Activated CD8-positive, alpha-beta T cell treated with anti-CD3 and anti-CD28 coated beads for 36 hours (primary cell): Measurements from ENCODE around the gene TMEM62. TPM values are rescaled to one million over a fixed set of nuclear protein-coding genes. Genes with fewer than 3 reads are reported as not detected.

Experiments used
- ATAC-seq: fragments of 200-7000 bp; cut with Tn5 transposase; one replicate; pipeline ENCODE4 v1.10.0; 2021; ENCODE audit warnings: mild to moderate bottlenecking, moderate library complexity
- CTCF ChIA-PET: fragments of 350-600 bp; sonication (Branson Sonifier 250); formaldehyde crosslinking; loops from one replicate; lab custom pipeline; 2021; ENCODE audit warnings: antibody characterized with exemption; lab: Charles Lee
- POLR2A ChIA-PET: fragments of 350-600 bp; sonication (Branson Sonifier 250); formaldehyde crosslinking; loops from one replicate; lab custom pipeline; 2021; ENCODE audit warnings: antibody characterized with exemption; lab: Charles Lee
- DNase-seq: peaks from one replicate; pipeline ENCODE4 v3.0.0-alpha.2; 2020
- H3K27ac Mint-ChIP-seq: one replicate; pipeline ENCODE4 v1.8.0; 2021; ENCODE audit warnings: mild to moderate bottlenecking, mixed read lengths
- H3K27me3 Mint-ChIP-seq: one replicate; pipeline ENCODE4 v1.8.0; 2021; ENCODE audit warnings: mixed read lengths
- H3K36me3 Mint-ChIP-seq: one replicate; pipeline ENCODE4 v1.8.0; 2021; ENCODE audit warnings: low read depth, mixed read lengths
- H3K4me1 Mint-ChIP-seq: one replicate; pipeline ENCODE4 v1.8.0; 2021; ENCODE audit warnings: low read depth, mixed read lengths
- H3K4me3 Mint-ChIP-seq: one replicate; pipeline ENCODE4 v1.8.0; 2021; ENCODE audit warnings: mild to moderate bottlenecking, moderate library complexity, mixed read lengths
- H3K9me3 Mint-ChIP-seq: one replicate; pipeline ENCODE4 v1.8.0; 2021; ENCODE audit warnings: mixed read lengths
- CTCF ChIP-seq: fragments of 200-600 bp; IDR thresholded peaks from one replicate; pipeline ENCODE4 v1.8.0; 2022; ENCODE audit warnings: antibody characterized with exemption, mild to moderate bottlenecking
- intact Hi-C: fragments of 100-400 bp; cut with micrococcal nuclease; formaldehyde crosslinking; loops from one replicate; pipeline ENCODE4 v1.10.0; 2022
- total RNA-seq, 2 experiments: library from RNA; stranded (reverse); gene quantifications; one replicate each; pipeline ENCODE4 v1.2.3, GENCODE V29; 2021

The TMEM62 gene
- total RNA-seq, 2 experiments from 2014 or later: 10.5 to 11.6 TPM

- Mint-ChIP-seq H3K4me1 (peaks cover 6% of the 10 kb centered on the region), H3K27ac (no peak overlapping the region), H3K27me3 (peaks cover 6% of the 10 kb centered on the region), H3K36me3 (no peaks in the 10 kb centered on the region), H3K4me3 (no peak overlapping the region), H3K9me3 (no peaks in the 10 kb centered on the region)
- DNase-seq (no peak), ATAC-seq (no peak)
- POLR2A ChIA-PET: interaction anchor here (0.8 kb wide), 1 partner anchor 69 kb away, joined by 3 read pairs; no protein-coding TSS in a partner anchor
- intact Hi-C loops: no loop called here
- CTCF ChIA-PET: interaction anchor here (1.3 to 2.8 kb wide), 3 partner anchors 19 to 79 kb away, joined by 6 to 17 read pairs (median 6); no protein-coding TSS in a partner anchor
- TF ChIP-seq CTCF: no peak
Measured at GRCh38 chr15:43207024-43207423, 73.6 kb downstream of the TMEM62 start.

- POLR2A ChIA-PET: no interaction called here
- Mint-ChIP-seq H3K4me1 (peaks cover 6% of the 10 kb centered on the region), H3K27ac (no peak overlapping the region), H3K4me3 (no peak overlapping the region), H3K36me3 (no peaks in the 10 kb centered on the region), H3K9me3 (no peaks in the 10 kb centered on the region), H3K27me3 (peaks cover 6% of the 10 kb centered on the region)
- ATAC-seq (no peak), DNase-seq (no peak)
- TF ChIP-seq CTCF: no peak
- intact Hi-C loops: no loop called here
- CTCF ChIA-PET: interaction anchor here (1.3 to 2.8 kb wide), 2 partner anchors 17 to 78 kb away, joined by 6 to 17 read pairs; no protein-coding TSS in a partner anchor
Measured at GRCh38 chr15:43208052-43209002, 74.9 kb downstream of the TMEM62 start.

DNA sequence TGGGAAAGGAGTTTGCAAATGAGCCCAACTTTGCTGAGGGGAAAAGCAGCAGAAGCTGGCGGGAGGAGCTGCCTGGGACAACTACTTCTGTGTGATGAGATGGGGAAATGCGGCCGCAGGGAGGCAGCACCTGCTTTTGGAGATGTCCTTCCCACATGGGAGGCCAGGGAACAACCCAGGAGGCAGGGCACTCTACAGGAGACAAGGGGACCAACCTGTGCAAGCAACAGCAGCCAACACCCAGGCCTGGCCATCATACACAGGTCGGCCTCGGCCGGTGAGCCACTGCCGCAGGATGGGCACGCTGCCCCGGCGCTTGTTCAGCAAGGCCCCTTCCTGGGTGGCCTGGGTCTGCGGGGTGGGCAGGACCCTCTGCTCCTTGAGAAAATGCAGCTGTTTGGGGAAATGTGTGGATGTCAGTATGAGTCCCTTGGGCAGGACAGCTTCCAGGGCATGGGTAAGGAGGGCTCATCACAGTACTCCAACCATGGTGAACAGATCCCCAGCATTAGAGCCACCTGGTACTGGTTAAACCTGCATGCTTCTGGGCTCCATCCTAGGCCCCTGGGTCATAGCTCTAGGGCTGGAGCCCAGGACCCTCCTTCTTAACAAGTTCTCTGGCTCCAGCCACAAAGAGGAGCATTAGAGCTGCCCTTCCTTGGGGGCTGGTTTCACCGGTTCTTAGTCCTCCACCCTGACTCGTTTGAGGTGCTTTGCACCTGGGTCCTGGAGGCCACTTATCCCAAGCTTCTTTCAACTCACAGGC, 75.9 kb downstream of the TMEM62 start:
- DNase-seq (peak; percentile 21), ATAC-seq (no peak)
- no peaks in the 10 kb centered on the region for H3K36me3 Mint-ChIP-seq
- H3K9me3 Mint-ChIP-seq: no peaks in the 10 kb centered on the region
- peaks cover 4% of the 10 kb centered on the region for H3K4me1 Mint-ChIP-seq
- ChIA-PET CTCF (interaction anchor here (0.7 to 2.2 kb wide), 2 partner anchors 16 to 76 kb away, joined by 3 to 15 read pairs; no protein-coding TSS in a partner anchor), POLR2A (no interaction called here)
- intact Hi-C loops: no loop called here
- peaks cover 6% of the 10 kb centered on the region for H3K27me3 Mint-ChIP-seq
- H3K27ac Mint-ChIP-seq: no peak overlapping the region
- H3K4me3 Mint-ChIP-seq: no peak overlapping the region
- TF ChIP-seq CTCF: no peak

DNA sequence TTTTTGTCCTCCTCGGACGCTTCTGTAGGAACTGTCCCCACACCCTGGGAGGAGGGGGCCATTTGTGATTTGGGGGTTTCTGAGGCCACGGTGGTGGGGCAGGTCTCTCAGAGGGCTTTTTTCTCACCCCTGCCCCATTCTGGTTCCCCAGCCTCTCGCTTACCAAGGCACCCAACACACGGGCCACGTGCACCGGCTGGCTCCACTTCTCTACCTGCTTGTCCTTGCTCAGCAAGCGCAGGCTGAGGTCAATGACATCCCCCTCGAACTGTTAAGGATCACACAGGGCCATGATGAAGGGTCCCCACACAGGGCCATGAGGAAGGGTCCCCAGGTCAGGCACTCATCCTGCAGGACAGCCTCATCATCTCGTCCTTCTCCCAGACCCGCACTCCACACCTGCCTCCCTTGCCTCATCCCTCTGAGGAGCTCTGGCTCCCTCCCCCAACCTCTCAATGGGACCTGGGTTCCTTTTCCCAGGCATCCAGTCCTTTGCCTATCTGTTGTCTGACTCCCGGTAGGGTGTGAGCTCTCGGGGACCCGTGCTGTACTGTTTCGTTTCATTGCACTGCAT, 76.9 kb downstream of the TMEM62 start:
- ATAC-seq: no peak
- CTCF ChIA-PET: interaction anchor here (0.7 to 2.2 kb wide), 2 partner anchors 15 to 75 kb away, joined by 3 to 15 read pairs; no protein-coding TSS in a partner anchor

More for the DNA sequence above, 76.9 kb downstream of the TMEM62 start:
- POLR2A ChIA-PET: no interaction called here
- no peak overlapping the region for H3K27ac Mint-ChIP-seq
- H3K9me3 Mint-ChIP-seq: no peaks in the 10 kb centered on the region
- H3K27me3 Mint-ChIP-seq: peaks cover 6% of the 10 kb centered on the region
- H3K36me3 Mint-ChIP-seq: no peaks in the 10 kb centered on the region
- intact Hi-C loops: no loop called here
- no peaks in the 10 kb centered on the region for H3K4me1 Mint-ChIP-seq
- TF ChIP-seq CTCF: no peak
- H3K4me3 Mint-ChIP-seq: no peak overlapping the region
- no peak for DNase-seq
